HEK293T (cell line): ENCODE measurements around the gene FSIP1.

Source experiments
- CTCF ChIA-PET: fragments of 350-600 bp; formaldehyde crosslinking; extraction: SDS; loops from one replicate; lab custom pipeline; 2021; ENCODE audit warnings: antibody characterized with exemption, inconsistent platforms; lab: Yijun Ruan, JAX
- POLR2A ChIA-PET: fragments of 350-600 bp; formaldehyde crosslinking; extraction: SDS; loops from one replicate; lab custom pipeline; 2020; ENCODE audit warnings: antibody characterized with exemption, inconsistent platforms; lab: Yijun Ruan, JAX
- DNase-seq: peaks from one replicate; pipeline ENCODE4 v3.0.0; 2012; ENCODE audit warnings: mixed read lengths; ENCODE audit errors: extremely low spot score
- ARNT ChIP-seq: fragments of 450-650 bp; IDR thresholded peaks from 2 replicates; pipeline ENCODE4 v1.6.1; 2017; ENCODE audit warnings: mild to moderate bottlenecking
- BHLHE40 ChIP-seq: fragments of 450-650 bp; IDR thresholded peaks from 2 replicates; pipeline ENCODE4 v1.6.1; 2016; ENCODE audit warnings: mild to moderate bottlenecking, moderate library complexity, borderline replicate concordance
- CTBP1 ChIP-seq: fragments of 450-650 bp; IDR thresholded peaks from 2 replicates; pipeline ENCODE4 v1.6.1; 2016; ENCODE audit warnings: borderline replicate concordance
- ELF4 ChIP-seq: fragments of 450-650 bp; IDR thresholded peaks from 2 replicates; pipeline ENCODE4 v1.6.1; 2017; ENCODE audit warnings: antibody characterized with exemption
- FOXA1 ChIP-seq: fragments of 450-650 bp; IDR thresholded peaks from 2 replicates; pipeline ENCODE4 v1.6.1; 2016; ENCODE audit warnings: mild to moderate bottlenecking
- FOXK2 ChIP-seq: fragments of 450-650 bp; IDR thresholded peaks from 2 replicates; pipeline ENCODE4 v1.6.1; 2016; ENCODE audit warnings: mild to moderate bottlenecking
- FOXM1 ChIP-seq: fragments of 450-650 bp; IDR thresholded peaks from 2 replicates; pipeline ENCODE4 v1.6.1; 2017; ENCODE audit warnings: mild to moderate bottlenecking, borderline replicate concordance
- HDGF ChIP-seq: fragments of 450-650 bp; IDR thresholded peaks from 2 replicates; pipeline ENCODE4 v1.6.1; 2017; ENCODE audit warnings: antibody characterized with exemption, borderline replicate concordance
- L3MBTL2 ChIP-seq: fragments of 450-650 bp; conservative IDR thresholded peaks from 2 replicates; pipeline ENCODE4 v1.6.1; 2016; ENCODE audit warnings: mild to moderate bottlenecking
- LEF1 ChIP-seq: fragments of 450-650 bp; IDR thresholded peaks from 2 replicates; pipeline ENCODE4 v1.6.1; 2017; ENCODE audit warnings: mild to moderate bottlenecking, borderline replicate concordance
- NFRKB ChIP-seq: fragments of 450-650 bp; IDR thresholded peaks from 2 replicates; pipeline ENCODE4 v1.6.1; 2016; ENCODE audit warnings: mild to moderate bottlenecking, moderate library complexity
- SP1 ChIP-seq: fragments of 450-650 bp; IDR thresholded peaks from 2 replicates; pipeline ENCODE4 v1.6.1; 2017
- SUZ12 ChIP-seq: fragments of 450-650 bp; IDR thresholded peaks from 2 replicates; pipeline ENCODE4 v1.6.1; 2016; ENCODE audit warnings: mild to moderate bottlenecking
- TARDBP ChIP-seq: fragments of 450-650 bp; IDR thresholded peaks from 2 replicates; pipeline ENCODE4 v1.6.1; 2016
- ZNF384 ChIP-seq: fragments of 450-650 bp; IDR thresholded peaks from 2 replicates; pipeline ENCODE4 v1.6.1; 2016
- TF ChIP-seq, protein P1 (sequence below): fragments of 450-650 bp; IDR thresholded peaks from 2 replicates; pipeline ENCODE4 v1.6.1; 2016

The FSIP1 gene

DNA sequence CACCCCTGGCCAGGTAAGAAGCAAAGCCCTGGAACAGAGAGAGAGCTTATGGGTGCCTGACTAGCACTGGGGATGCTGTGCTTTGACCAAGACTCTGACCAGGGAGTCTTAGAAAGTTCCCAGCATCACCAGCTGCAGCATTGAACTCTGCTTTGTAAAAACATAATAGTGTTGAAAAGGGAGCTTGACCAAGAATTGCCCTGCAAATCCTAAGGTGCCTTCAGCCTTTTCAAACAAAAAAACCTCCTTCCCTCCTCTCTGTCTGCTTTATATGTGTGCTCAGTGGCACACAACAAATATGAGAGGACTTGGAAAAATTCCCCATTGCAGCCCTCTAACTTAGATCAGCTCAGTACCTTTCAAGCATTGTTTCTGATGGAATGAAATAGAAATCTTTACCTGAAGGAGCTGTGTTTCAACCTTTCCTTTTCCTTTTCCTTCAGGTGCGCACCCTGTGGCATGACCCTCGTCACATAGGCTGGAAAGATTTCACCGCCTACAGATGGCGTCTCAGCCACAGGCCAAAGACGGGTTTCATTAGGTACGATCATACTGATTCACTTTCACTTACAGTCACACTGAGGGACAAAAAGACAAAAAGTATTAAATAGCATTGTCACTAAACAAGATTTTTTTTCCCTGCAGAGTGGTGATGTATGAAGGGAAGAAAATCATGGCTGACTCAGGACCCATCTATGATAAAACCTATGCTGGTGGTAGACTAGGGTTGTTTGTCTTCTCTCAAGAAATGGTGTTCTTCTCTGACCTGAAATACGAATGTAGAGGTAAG, 188.8 kb downstream of the FSIP1 start:
- DNase-seq = no peak
- TF ChIP-seq ZNF384 (no peak), BHLHE40 (no peak), ARNT (no peak), SP1 (no peak), ELF4 (no peak), HDGF (no peak), TARDBP (no peak), FOXK2 (no peak), NFRKB (no peak), CTBP1 (no peak), SUZ12 (no peak), L3MBTL2 (no peak), LEF1 (no peak), FOXA1 (no peak), FOXM1 (no peak)
- TF ChIP-seq, protein P1, sequence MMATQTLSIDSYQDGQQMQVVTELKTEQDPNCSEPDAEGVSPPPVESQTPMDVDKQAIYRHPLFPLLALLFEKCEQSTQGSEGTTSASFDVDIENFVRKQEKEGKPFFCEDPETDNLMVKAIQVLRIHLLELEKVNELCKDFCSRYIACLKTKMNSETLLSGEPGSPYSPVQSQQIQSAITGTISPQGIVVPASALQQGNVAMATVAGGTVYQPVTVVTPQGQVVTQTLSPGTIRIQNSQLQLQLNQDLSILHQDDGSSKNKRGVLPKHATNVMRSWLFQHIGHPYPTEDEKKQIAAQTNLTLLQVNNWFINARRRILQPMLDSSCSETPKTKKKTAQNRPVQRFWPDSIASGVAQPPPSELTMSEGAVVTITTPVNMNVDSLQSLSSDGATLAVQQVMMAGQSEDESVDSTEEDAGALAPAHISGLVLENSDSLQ = no peak
- CTCF ChIA-PET = no interaction called here
- POLR2A ChIA-PET = no interaction called here

DNA sequence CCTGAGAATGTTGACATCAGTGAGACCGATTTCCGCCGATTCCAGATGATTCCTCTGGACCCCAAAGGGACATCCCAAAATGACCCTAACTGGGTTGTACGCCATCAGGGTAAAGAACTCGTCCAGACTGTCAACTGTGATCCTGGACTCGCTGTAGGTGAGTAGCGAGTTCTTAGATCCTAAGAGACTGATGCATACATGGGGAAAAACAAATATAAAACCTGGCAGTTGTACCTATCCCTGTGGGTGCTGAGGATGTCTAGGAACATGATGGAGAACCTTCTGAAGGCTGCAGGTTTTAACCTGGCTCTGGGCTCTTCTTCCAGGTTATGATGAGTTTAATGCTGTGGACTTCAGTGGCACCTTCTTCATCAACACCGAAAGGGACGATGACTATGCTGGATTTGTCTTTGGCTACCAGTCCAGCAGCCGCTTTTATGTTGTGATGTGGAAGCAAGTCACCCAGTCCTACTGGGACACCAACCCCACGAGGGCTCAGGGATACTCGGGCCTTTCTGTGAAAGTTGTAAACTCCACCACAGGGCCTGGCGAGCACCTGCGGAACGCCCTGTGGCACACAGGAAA, 189.5 kb downstream of the FSIP1 start:
- ChIA-PET CTCF (no interaction called here), POLR2A (no interaction called here)
- TF ChIP-seq HDGF = no peak
- no peak for TF ChIP-seq BHLHE40
- TF ChIP-seq CTBP1 = no peak
- TF ChIP-seq ARNT = no peak
- no peak for TF ChIP-seq SP1
- TF ChIP-seq LEF1 = no peak
- TF ChIP-seq TARDBP = no peak
- no peak for TF ChIP-seq L3MBTL2
- no peak for TF ChIP-seq NFRKB
- no peak for TF ChIP-seq FOXA1
- no peak for TF ChIP-seq ZNF384
- no peak for DNase-seq

DNA sequence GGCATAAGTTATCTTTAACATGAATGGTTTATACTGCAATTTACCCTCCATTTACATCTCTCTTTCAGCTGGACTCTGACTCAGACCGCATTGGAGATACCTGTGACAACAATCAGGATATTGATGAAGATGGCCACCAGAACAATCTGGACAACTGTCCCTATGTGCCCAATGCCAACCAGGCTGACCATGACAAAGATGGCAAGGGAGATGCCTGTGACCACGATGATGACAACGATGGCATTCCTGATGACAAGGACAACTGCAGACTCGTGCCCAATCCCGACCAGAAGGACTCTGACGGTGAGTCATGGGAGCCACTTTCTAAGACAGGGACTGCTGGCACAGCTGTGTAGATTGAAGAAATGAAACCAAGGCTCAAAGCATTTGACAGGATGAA, 190.1 kb downstream of the FSIP1 start:
- CTCF ChIA-PET = interaction anchor here (0.6 kb wide), 1 partner anchor 10 kb away, joined by 4 read pairs; no protein-coding TSS in a partner anchor
- no peak for TF ChIP-seq LEF1
- no peak for TF ChIP-seq TARDBP
- TF ChIP-seq BHLHE40 = no peak
- no peak for TF ChIP-seq CTBP1
- no peak for DNase-seq
- POLR2A ChIA-PET = no interaction called here

DNA sequence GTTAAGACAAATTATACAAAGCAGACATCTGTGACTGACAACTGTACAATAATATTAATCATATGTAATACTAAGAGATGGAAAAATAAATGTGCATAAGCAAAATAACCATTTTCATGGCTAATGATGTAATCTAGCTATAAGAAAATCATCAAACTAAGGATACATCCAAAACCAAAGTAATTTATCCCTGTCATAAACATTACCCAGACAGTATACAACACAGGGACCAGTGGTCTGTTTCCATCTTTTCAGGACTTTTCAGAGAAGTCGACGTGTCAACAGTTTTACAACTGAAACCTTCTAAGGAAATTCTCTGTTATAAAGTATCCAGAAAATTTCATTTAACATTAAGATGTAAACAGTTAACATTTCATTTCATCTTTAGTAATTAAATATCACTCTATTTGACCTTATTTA, 190.7 kb downstream of the FSIP1 start:
- no peak for DNase-seq
- CTCF ChIA-PET = interaction anchor here (0.6 kb wide), 1 partner anchor 11 kb away, joined by 4 read pairs; no protein-coding TSS in a partner anchor
- TF ChIP-seq NFRKB = no peak
- no peak for TF ChIP-seq CTBP1
- TF ChIP-seq HDGF = no peak
- no peak for TF ChIP-seq SUZ12
- TF ChIP-seq L3MBTL2 = no peak
- TF ChIP-seq FOXM1 = no peak
- TF ChIP-seq ARNT = no peak
- no peak for TF ChIP-seq BHLHE40
- TF ChIP-seq FOXK2 = no peak
- TF ChIP-seq FOXA1 = no peak
- POLR2A ChIA-PET = no interaction called here

DNA sequence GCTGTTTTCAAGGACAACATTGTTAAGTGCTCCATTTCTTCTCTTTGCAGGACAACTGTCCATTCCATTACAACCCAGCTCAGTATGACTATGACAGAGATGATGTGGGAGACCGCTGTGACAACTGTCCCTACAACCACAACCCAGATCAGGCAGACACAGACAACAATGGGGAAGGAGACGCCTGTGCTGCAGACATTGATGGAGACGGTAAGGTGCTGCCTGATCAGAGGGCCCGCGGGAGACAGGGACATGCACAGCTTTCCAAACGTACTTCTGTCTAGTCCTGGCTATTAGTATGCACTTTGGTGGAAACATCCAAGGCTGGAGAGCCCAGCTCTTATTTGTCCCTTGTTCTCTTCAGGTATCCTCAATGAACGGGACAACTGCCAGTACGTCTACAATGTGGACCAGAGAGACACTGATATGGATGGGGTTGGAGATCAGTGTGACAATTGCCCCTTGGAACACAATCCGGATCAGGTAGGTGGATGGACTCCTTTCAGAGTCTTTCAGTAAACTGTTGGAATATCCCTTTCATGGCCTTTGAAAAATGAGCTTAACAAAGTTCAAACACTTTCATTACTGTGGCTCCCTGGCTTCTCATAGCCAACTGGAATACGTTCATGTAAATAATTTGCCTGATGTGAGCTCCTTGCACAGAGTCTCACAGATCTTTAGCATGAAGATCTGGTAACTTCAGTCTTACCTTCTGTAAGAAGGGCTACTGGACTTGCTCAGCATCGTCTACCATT, 191.3 kb downstream of the FSIP1 start:
- DNase-seq = no peak
- ChIA-PET POLR2A (no interaction called here), CTCF (no interaction called here)
- TF ChIP-seq LEF1 (no peak), NFRKB (no peak), SP1 (no peak), BHLHE40 (no peak), ZNF384 (no peak), L3MBTL2 (no peak), CTBP1 (no peak), TARDBP (no peak), ELF4 (no peak), SUZ12 (no peak), FOXK2 (no peak), FOXM1 (no peak), HDGF (no peak), ARNT (no peak), FOXA1 (no peak)
- TF ChIP-seq, protein P1 = no peak
